Epithelial cell of proximal tubule (primary cell): ENCODE measurements around the gene DUSP28. TPM values are rescaled to one million over a fixed set of nuclear protein-coding genes. Genes with fewer than 3 reads are reported as not detected.
A peak's percentile ranks its signal among the peaks of the same experiment; 100 is the strongest.

Experiments used
- DNase-seq: peaks from one replicate; pipeline ENCODE4 v3.0.0-alpha.2; 2011; ENCODE audit warnings: low read depth
- H3K4me3 ChIP-seq: 2 replicates; pipeline ENCODE4 v1.5.1; 2011; ENCODE audit warnings: low read depth, mild to moderate bottlenecking, low read length
- CTCF ChIP-seq: conservative IDR thresholded peaks from 2 replicates; pipeline ENCODE4 v1.5.1; 2012; ENCODE audit warnings: low read depth, mild to moderate bottlenecking, low read length
- total RNA-seq: library from RNA; depleted of rRNA; stranded (reverse); fragments of >200 nt; gene quantifications from 2 replicates; pipeline ENCODE4 v1.2.3, GENCODE V29; 2015

Gene DUSP28
- 2.0 and 6.3 TPM in 2 replicates for total RNA-seq

GRCh38 chr2:240560084-240560479, at the start of gene DUSP28:
TSS of gene DUSP28 (plus strand) at chr2:240560357. CDS start at chr2:240560685, 328 bp downstream.
- TF ChIP-seq CTCF = no peak
- no peak for DNase-seq
- H3K4me3 ChIP-seq = peak within 1 kb of the TSS; percentile 85

GRCh38 chr2:240510513-240511210, 49.5 kb upstream of the DUSP28 start:
- DNase-seq = no peak
- H3K4me3 ChIP-seq = no peak overlapping the region
- no peak for TF ChIP-seq CTCF

GRCh38 chr2:240511351-240512108, 48.6 kb upstream of the DUSP28 start:
- TF ChIP-seq CTCF = no peak
- DNase-seq = no peak
- H3K4me3 ChIP-seq = no peak overlapping the region

GRCh38 chr2:240512109-240512485, 48.1 kb upstream of the DUSP28 start:
- no peak overlapping the region for H3K4me3 ChIP-seq
- no peak for TF ChIP-seq CTCF
- no peak for DNase-seq

- DNase-seq = no peak
- TF ChIP-seq CTCF = no peak
- H3K4me3 ChIP-seq = no peak overlapping the region
Observed at GRCh38 chr2:240512666-240513535, 47.3 kb upstream of the DUSP28 start.

- H3K4me3 ChIP-seq = no peak overlapping the region
- peak; percentile 93 for TF ChIP-seq CTCF
- peak; percentile 15 for DNase-seq
Observed at GRCh38 chr2:240513549-240514287, 46.4 kb upstream of the DUSP28 start.
